OCI-LY3 (cell line): ENCODE measurements around the gene FRG2C.

ENCODE experiments used
- H2AFZ ChIP-seq: fragments of 200-600, 300-600 bp; shearing (Covaris generic); 2 replicates; pipeline ENCODE4 v1.6.0; 2014; ENCODE audit warnings: antibody characterized with exemption, low read depth, low read length
- H3K27ac ChIP-seq: fragments of 200-600, 300-600 bp; sonication (generic); 2 replicates; pipeline ENCODE4 v1.5.1; 2014; ENCODE audit warnings: mild to moderate bottlenecking, low read length, moderate library complexity, mixed read lengths
- H3K27me3 ChIP-seq: fragments of 200-600, 300-600 bp; sonication (generic); 2 replicates; pipeline ENCODE4 v1.6.1; 2014; ENCODE audit warnings: low read depth, low read length, mixed read lengths
- H3K36me3 ChIP-seq: fragments of 200-600, 300-600 bp; sonication (generic); replicated peaks from 2 replicates; pipeline ENCODE3; 2014; ENCODE audit warnings: low read depth, low read length, mixed read lengths
- H3K4me1 ChIP-seq: fragments of 300-600, 200-600 bp; sonication (generic); 2 replicates; pipeline ENCODE4 v1.6.1; 2014; ENCODE audit warnings: low read length, mixed read lengths
- H3K4me2 ChIP-seq: fragments of 200-600, 300-600 bp; sonication (generic); 2 replicates; pipeline ENCODE4 v1.6.1; 2014; ENCODE audit warnings: low read length, mixed read lengths
- H3K4me3 ChIP-seq: fragments of 300-600, 200-600 bp; sonication (generic); 2 replicates; pipeline ENCODE4 v1.5.1; 2014; ENCODE audit warnings: antibody characterized with exemption, mild to moderate bottlenecking, low read length, moderate library complexity
- H3K79me2 ChIP-seq: fragments of 300-600, 200-600 bp; shearing (Covaris generic); 2 replicates; pipeline ENCODE4 v1.6.1; 2014; ENCODE audit warnings: mild to moderate bottlenecking, low read length, mixed read lengths
- H3K9ac ChIP-seq: fragments of 300-600, 200-600 bp; shearing (Covaris generic); 2 replicates; pipeline ENCODE4 v1.6.0; 2014; ENCODE audit warnings: mild to moderate bottlenecking, low read length, moderate library complexity
- H3K9me3 ChIP-seq: fragments of 200-600, 300-600 bp; shearing (Covaris generic); 2 replicates; pipeline ENCODE4 v1.6.1; 2014; ENCODE audit warnings: low read length, mixed read lengths; ENCODE audit not compliant: insufficient read depth
- H4K20me1 ChIP-seq: fragments of 200-600, 300-600 bp; sonication (generic); 2 replicates; pipeline ENCODE4 v1.6.1; 2016; ENCODE audit warnings: low read length, mixed read lengths; ENCODE audit not compliant: insufficient read depth
- EZH2phosphoT487 ChIP-seq: fragments of 200-600 bp; shearing (Covaris generic); IDR thresholded peaks from 2 replicates; pipeline ENCODE4 v1.6.1; 2018; ENCODE audit warnings: antibody characterized with exemption, mixed run types, low read depth
- TF ChIP-seq, protein P1 (sequence below): fragments of 200-600, 300-600 bp; sonication (generic); IDR thresholded peaks from 2 replicates; pipeline ENCODE4 v1.5.1; 2014; ENCODE audit warnings: antibody characterized with exemption, low read length, low read depth

The FRG2C gene

DNA sequence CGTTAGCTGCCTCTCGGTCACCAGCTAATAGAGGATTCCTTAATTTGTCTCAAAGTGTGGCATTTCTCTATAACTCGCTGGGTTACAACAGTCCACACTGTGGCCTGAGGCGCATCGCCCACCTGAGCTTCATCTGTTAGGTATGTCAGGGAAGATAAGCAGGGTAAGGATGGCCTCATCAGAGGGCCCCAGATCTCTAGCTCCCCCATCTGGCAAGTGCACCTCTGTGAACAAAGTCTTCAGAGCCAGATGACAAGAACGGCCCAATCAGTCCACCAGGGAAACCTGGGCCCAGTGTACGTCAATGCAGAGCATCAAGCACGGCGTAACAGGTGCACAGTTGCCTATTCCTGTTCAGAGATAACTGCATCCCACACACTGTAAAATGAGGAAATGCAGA, 23.2 kb downstream of the FRG2C start:
- no peaks in the 10 kb centered on the region for H3K36me3 ChIP-seq

DNA sequence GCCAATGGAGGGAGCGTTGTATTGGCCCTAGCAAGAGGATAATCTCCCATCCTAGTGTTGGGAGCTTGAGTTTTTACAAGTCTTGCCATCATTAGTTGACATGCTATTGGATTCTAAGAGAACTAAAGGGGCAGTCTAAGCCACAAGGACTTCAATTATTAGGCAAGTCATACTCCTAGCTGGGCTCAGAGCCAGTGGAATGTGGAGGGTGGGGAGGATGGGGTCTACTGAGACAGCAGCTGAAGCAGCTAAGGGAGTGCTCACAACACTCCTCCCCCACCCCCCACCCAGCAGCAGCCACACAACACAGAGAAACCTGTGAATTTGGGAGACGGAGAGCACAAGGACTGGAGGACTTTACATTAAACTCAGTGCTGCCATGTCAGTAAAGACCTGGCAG, 27.9 kb downstream of the FRG2C start:
- H3K27ac ChIP-seq = no peak overlapping the region
- no peak overlapping the region for H3K4me2 ChIP-seq
- H3K9ac ChIP-seq = no peak overlapping the region
- TF ChIP-seq, protein P1, sequence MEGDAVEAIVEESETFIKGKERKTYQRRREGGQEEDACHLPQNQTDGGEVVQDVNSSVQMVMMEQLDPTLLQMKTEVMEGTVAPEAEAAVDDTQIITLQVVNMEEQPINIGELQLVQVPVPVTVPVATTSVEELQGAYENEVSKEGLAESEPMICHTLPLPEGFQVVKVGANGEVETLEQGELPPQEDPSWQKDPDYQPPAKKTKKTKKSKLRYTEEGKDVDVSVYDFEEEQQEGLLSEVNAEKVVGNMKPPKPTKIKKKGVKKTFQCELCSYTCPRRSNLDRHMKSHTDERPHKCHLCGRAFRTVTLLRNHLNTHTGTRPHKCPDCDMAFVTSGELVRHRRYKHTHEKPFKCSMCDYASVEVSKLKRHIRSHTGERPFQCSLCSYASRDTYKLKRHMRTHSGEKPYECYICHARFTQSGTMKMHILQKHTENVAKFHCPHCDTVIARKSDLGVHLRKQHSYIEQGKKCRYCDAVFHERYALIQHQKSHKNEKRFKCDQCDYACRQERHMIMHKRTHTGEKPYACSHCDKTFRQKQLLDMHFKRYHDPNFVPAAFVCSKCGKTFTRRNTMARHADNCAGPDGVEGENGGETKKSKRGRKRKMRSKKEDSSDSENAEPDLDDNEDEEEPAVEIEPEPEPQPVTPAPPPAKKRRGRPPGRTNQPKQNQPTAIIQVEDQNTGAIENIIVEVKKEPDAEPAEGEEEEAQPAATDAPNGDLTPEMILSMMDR = no peak
- TF ChIP-seq EZH2phosphoT487 = no peak
- H3K4me1 ChIP-seq = no peaks in the 10 kb centered on the region
- no peaks in the 10 kb centered on the region for H3K79me2 ChIP-seq
- no peak overlapping the region for H2AFZ ChIP-seq
- H4K20me1 ChIP-seq = no peaks in the 10 kb centered on the region
- no peak overlapping the region for H3K4me3 ChIP-seq
- no peaks in the 10 kb centered on the region for H3K9me3 ChIP-seq
- no peaks in the 10 kb centered on the region for H3K36me3 ChIP-seq
- no peaks in the 10 kb centered on the region for H3K27me3 ChIP-seq

More for the DNA sequence above, 23.2 kb downstream of the FRG2C start:
- H3K9ac ChIP-seq = no peak overlapping the region
- H3K4me1 ChIP-seq = no peaks in the 10 kb centered on the region
- H3K27ac ChIP-seq = no peak overlapping the region
- no peak for TF ChIP-seq EZH2phosphoT487
- TF ChIP-seq, protein P1 = no peak
- no peak overlapping the region for H3K4me3 ChIP-seq
- H4K20me1 ChIP-seq = no peaks in the 10 kb centered on the region
- H3K9me3 ChIP-seq = no peaks in the 10 kb centered on the region
- H3K4me2 ChIP-seq = no peak overlapping the region
- H2AFZ ChIP-seq = no peak overlapping the region
- no peaks in the 10 kb centered on the region for H3K27me3 ChIP-seq
- no peaks in the 10 kb centered on the region for H3K79me2 ChIP-seq
